Liver (tissue), 9 donors: ENCODE data around the gene MSTO1. TPM values are rescaled to one million over a fixed set of nuclear protein-coding genes. Genes with fewer than 3 reads are reported as not detected.
"Not testable (repeated sequence)": the region's sequence is repeated elsewhere in the genome, so short reads cannot be mapped to it uniquely, and the experiment has no call there.

ENCODE experiments used
- DNase-seq: peaks from one replicate; pipeline ENCODE4 v3.0.0-alpha.2; 2017; ENCODE audit warnings: low spot score
- H3K27ac ChIP-seq, 2 donors: one replicate each; pipeline ENCODE4 v1.7.0; 2013; ENCODE audit warnings: inconsistent platforms in 2 of 2, low read length in 2 of 2, control low read depth in 1 of 2, low read depth in 1 of 2, mild to moderate bottlenecking in 1 of 2
- H3K27me3 ChIP-seq, 4 donors: one replicate each; pipeline versions ENCODE4 v1.6.1 to v1.7.0; 2013; ENCODE audit warnings: low read length in 3 of 4, inconsistent platforms in 1 of 4, mild to moderate bottlenecking in 1 of 4, moderate library complexity in 1 of 4; ENCODE audit not compliant: control insufficient read depth in 4 of 4, insufficient read depth in 4 of 4
- H3K36me3 ChIP-seq, 4 donors: one replicate each; pipeline versions ENCODE4 v1.6.1 to v1.7.0; 2013; ENCODE audit warnings: low read length in 3 of 4, mild to moderate bottlenecking in 3 of 4, low read depth in 1 of 4, moderate library complexity in 1 of 4; ENCODE audit not compliant: control insufficient read depth in 4 of 4, insufficient read depth in 3 of 4
- H3K4me1 ChIP-seq, 4 donors: one replicate each; pipeline versions ENCODE4 v1.6.1 to v1.7.0; 2013; ENCODE audit warnings: low read length in 3 of 4, mild to moderate bottlenecking in 3 of 4, moderate library complexity in 1 of 4; ENCODE audit not compliant: control insufficient read depth in 4 of 4, insufficient read depth in 4 of 4
- H3K4me3 ChIP-seq, 3 donors: one replicate each; pipeline versions ENCODE4 v1.6.1 to v1.7.0; 2013; ENCODE audit warnings: low read length in 3 of 3, control low read depth in 1 of 3, low read depth in 1 of 3, mild to moderate bottlenecking in 1 of 3
- H3K9ac ChIP-seq, 2 donors: one replicate each; pipeline ENCODE4 v1.7.0; 2013; ENCODE audit warnings: low read length in 2 of 2, mild to moderate bottlenecking in 2 of 2, moderate library complexity in 2 of 2, control low read depth in 1 of 2, low read depth in 1 of 2
- H3K9me3 ChIP-seq, 4 donors: one replicate each; pipeline versions ENCODE4 v1.6.1 to v1.7.0; 2013; ENCODE audit warnings: low read length in 3 of 4; ENCODE audit not compliant: control insufficient read depth in 4 of 4
- EGR1 ChIP-seq, 2 donors: IDR thresholded peaks; 2 replicates each; pipeline ENCODE4 v1.6.1; 2016 to 2018; ENCODE audit warnings: antibody characterized with exemption in 2 of 2, low read depth in 2 of 2
- FOXA1 ChIP-seq: IDR thresholded peaks from 2 replicates; pipeline ENCODE4 v1.6.1; 2016; ENCODE audit warnings: antibody characterized with exemption
- FOXA2 ChIP-seq: IDR thresholded peaks from 2 replicates; pipeline ENCODE4 v1.6.1; 2016; ENCODE audit warnings: antibody characterized with exemption
- GABPA ChIP-seq, 2 donors: IDR thresholded peaks in 1 of 2; conservative IDR thresholded peaks in 1 of 2; 2 replicates each; pipeline ENCODE4 v1.6.1; 2016; ENCODE audit warnings: antibody characterized with exemption in 2 of 2, mild to moderate bottlenecking in 1 of 2, moderate library complexity in 1 of 2
- HNF4A ChIP-seq, 2 donors: conservative IDR thresholded peaks; 2 replicates each; pipeline ENCODE4 v1.6.1; 2016; ENCODE audit warnings: antibody characterized with exemption in 2 of 2, mild to moderate bottlenecking in 2 of 2
- HNF4G ChIP-seq: IDR thresholded peaks from 2 replicates; pipeline ENCODE4 v1.6.1; 2016; ENCODE audit warnings: antibody characterized with exemption
- JUND ChIP-seq, 2 donors: IDR thresholded peaks; 2 replicates each; pipeline ENCODE4 v1.6.1; 2016; ENCODE audit warnings: antibody characterized with exemption in 2 of 2
- NR2F2 ChIP-seq: IDR thresholded peaks from 2 replicates; pipeline ENCODE4 v1.6.1; 2016; ENCODE audit warnings: antibody characterized with exemption
- RAD21 ChIP-seq, 2 donors: IDR thresholded peaks; 2 replicates each; pipeline ENCODE4 v1.6.1; 2016; ENCODE audit warnings: antibody characterized with exemption in 2 of 2, mild to moderate bottlenecking in 2 of 2
- RXRA ChIP-seq, 2 donors: IDR thresholded peaks; 2 replicates each; pipeline ENCODE4 v1.6.1; 2017 to 2018; ENCODE audit warnings: antibody characterized with exemption in 2 of 2, mild to moderate bottlenecking in 1 of 2
- SP1 ChIP-seq: IDR thresholded peaks from 2 replicates; pipeline ENCODE4 v1.6.1; 2018; ENCODE audit warnings: antibody characterized with exemption, mild to moderate bottlenecking
- TAF1 ChIP-seq: conservative IDR thresholded peaks from 2 replicates; pipeline ENCODE4 v1.6.1; 2016; ENCODE audit warnings: antibody characterized with exemption, mild to moderate bottlenecking
- YY1 ChIP-seq: IDR thresholded peaks from 2 replicates; pipeline ENCODE4 v1.6.1; 2016; ENCODE audit warnings: antibody characterized with exemption, mild to moderate bottlenecking
- WGBS: extraction: QIAGEN DNeasy Blood & Tissue Kit; methylation state at CpG from one replicate; pipeline ENCODE4 v1.1.7; 2013; 5-methylcytosine and 5-hydroxymethylcytosine counted together
- polyA plus RNA-seq, 2 donors: library from polyadenylated mRNA; stranded (reverse) in 1 of 2; unstranded in 1 of 2; fragments of 200-250 nt in 1 of 2; fragments of >200 nt in 1 of 2; fragmentation: Nextera tagmentation in 1 of 2; extraction: Ambion mirVana in 1 of 2; gene quantifications; one replicate each; pipeline versions ENCODE4 v1.2.1 to v1.2.3, GENCODE V29; 2013 to 2015
- total RNA-seq, 2 donors: library from RNA; depleted of rRNA; stranded (reverse); fragments of >200 nt; gene quantifications; one replicate each; pipeline ENCODE4 v1.2.3, GENCODE V29; 2014
- TF ChIP-seq, protein P1 (sequence below): IDR thresholded peaks from 2 replicates; pipeline ENCODE4 v1.6.1; 2016; ENCODE audit warnings: antibody characterized with exemption
- TF ChIP-seq, protein P2 (sequence below): fragments of 150-350 bp; IDR thresholded peaks from 2 replicates; pipeline ENCODE4 v1.5.1; 2017; ENCODE audit warnings: improper control_type of control experiment, low read depth, low read length; ENCODE audit not compliant: missing input control
- TF ChIP-seq, protein P3 (sequence below): IDR thresholded peaks from 2 replicates; pipeline ENCODE4 v1.6.1; 2016; ENCODE audit warnings: antibody characterized with exemption
- TF ChIP-seq, protein P4 (sequence below): IDR thresholded peaks from 2 replicates; pipeline ENCODE4 v1.6.1; 2016; ENCODE audit warnings: antibody characterized with exemption
- donor health status: healthy.
- donor health status: healthy.
- donor health status: healthy.
- donor health status: healthy.
- donor health status: healthy.

MSTO1 gene
- total and polyA plus RNA-seq, 4 donors, result 8.9 to 22.9 (median 18.2) TPM

DNA sequence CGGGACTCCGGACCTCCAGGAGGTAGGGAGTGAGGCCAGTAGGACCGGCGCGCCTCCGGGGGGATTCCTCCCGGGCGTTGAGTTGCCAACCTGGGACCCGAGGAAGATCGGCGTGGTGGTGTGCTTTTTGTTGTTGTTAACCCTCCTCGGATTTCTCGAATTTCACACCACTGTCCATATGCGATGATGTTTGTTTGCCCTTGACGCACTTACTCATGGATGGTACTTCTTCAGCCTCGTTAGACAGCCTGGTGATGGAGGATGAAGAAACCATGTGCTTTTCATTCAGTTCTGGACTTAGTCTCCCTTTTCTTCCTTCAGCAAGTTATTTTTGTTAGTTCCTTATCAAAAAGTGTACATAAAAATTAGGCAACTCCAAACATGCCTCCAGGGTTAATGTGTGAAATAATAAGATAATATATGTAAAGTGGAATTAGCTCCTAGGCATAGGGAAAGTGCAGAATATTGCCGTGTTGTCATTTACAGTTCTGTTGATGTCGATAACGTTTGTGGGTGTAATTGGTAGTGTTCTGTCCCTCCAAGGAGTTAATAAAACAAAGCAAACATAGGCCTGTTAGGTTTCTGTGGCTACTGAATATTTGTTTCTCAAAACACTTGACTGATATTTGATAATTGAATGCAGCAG lies 46.5 kb upstream of the MSTO1 start:
- H3K4me3 ChIP-seq, result peak overlapping the region; percentile 87 to 93 (median 88)
- WGBS, result under 1% methylated on average over 19 of the region's 19 CpGs
- peak overlapping the region; percentile 98 to 99 for H3K27ac ChIP-seq
- H3K4me1 ChIP-seq, result peaks cover 0 to 15% (median 9%) of the 10 kb centered on the region in 4 donors
- peak overlapping the region; percentile 81 to 83 for H3K9ac ChIP-seq
- DNase-seq, H3K9me3 ChIP-seq, H3K27me3 ChIP-seq, H3K36me3 ChIP-seq: not testable (repeated sequence)
- TF ChIP-seq YY1 (peak; percentile 19), RXRA (IDR thresholded peaks at IDR 0.05) (peak in 1 of 2 donors; percentile 16)

DNA sequence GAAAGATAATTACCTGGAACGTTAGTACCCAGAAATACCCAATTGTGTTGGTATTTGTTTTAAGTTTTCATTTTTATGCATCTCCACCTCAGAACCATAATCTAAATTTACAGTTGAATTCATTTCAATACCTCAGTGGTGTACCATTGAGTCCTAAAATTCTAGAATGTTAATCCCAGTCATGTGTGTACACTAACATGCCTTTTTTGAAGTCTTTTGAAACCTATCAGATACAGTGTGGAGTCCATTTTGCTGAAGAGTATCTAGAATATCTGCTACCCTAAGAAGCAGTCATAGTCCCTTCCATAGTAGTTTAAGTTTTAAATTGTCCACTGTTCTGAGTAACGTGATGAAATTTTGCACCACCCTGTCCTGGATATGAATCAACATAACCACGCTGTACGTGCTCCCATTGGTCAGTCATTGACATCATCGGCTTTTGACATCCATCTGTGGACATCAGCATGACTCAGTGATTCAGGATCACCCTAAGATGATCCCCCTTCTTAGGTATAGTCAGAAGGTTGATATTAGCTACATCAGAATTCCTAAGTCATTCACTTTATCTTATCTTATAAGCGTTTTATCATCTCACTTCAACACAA lies 39.9 kb upstream of the MSTO1 start:
- Histone ChIP-seq H3K27me3 (no peaks in the 10 kb centered on the region), H3K27ac (no peak overlapping the region), H3K4me1 (no peaks in the 10 kb centered on the region), H3K9me3 (no peaks in the 10 kb centered on the region), H3K9ac (no peak overlapping the region), H3K36me3 (peaks cover 0 to 3% (median 1%) of the 10 kb centered on the region in 4 donors), H3K4me3 (no peak overlapping the region)
- no peak for DNase-seq
- 90% methylated on average over 6 of the region's 6 CpGs for WGBS
- no peak for TF ChIP-seq SP1
- TF ChIP-seq, protein P1, sequence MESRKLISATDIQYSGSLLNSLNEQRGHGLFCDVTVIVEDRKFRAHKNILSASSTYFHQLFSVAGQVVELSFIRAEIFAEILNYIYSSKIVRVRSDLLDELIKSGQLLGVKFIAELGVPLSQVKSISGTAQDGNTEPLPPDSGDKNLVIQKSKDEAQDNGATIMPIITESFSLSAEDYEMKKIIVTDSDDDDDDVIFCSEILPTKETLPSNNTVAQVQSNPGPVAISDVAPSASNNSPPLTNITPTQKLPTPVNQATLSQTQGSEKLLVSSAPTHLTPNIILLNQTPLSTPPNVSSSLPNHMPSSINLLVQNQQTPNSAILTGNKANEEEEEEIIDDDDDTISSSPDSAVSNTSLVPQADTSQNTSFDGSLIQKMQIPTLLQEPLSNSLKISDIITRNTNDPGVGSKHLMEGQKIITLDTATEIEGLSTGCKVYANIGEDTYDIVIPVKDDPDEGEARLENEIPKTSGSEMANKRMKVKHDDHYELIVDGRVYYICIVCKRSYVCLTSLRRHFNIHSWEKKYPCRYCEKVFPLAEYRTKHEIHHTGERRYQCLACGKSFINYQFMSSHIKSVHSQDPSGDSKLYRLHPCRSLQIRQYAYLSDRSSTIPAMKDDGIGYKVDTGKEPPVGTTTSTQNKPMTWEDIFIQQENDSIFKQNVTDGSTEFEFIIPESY, result no peak
- no peak for TF ChIP-seq GABPA (IDR thresholded peaks at IDR 0.05 in 1 of 2, conservative IDR thresholded peaks at IDR 0.05 in 1 of 2)
- TF ChIP-seq, protein P2, sequence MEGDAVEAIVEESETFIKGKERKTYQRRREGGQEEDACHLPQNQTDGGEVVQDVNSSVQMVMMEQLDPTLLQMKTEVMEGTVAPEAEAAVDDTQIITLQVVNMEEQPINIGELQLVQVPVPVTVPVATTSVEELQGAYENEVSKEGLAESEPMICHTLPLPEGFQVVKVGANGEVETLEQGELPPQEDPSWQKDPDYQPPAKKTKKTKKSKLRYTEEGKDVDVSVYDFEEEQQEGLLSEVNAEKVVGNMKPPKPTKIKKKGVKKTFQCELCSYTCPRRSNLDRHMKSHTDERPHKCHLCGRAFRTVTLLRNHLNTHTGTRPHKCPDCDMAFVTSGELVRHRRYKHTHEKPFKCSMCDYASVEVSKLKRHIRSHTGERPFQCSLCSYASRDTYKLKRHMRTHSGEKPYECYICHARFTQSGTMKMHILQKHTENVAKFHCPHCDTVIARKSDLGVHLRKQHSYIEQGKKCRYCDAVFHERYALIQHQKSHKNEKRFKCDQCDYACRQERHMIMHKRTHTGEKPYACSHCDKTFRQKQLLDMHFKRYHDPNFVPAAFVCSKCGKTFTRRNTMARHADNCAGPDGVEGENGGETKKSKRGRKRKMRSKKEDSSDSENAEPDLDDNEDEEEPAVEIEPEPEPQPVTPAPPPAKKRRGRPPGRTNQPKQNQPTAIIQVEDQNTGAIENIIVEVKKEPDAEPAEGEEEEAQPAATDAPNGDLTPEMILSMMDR, result no peak
- TF ChIP-seq NR2F2, result no peak
- TF ChIP-seq JUND (IDR thresholded peaks at IDR 0.05), result no peak
- no peak for TF ChIP-seq EGR1 (IDR thresholded peaks at IDR 0.05; ENCODE audit: low read depth in 2 of 2)
- TF ChIP-seq FOXA2, result no peak
- TF ChIP-seq HNF4G, result no peak
- TF ChIP-seq YY1, result no peak
- TF ChIP-seq, protein P3, sequence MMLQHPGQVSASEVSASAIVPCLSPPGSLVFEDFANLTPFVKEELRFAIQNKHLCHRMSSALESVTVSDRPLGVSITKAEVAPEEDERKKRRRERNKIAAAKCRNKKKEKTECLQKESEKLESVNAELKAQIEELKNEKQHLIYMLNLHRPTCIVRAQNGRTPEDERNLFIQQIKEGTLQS, result no peak
- no peak for TF ChIP-seq HNF4A (conservative IDR thresholded peaks at IDR 0.05)
- TF ChIP-seq FOXA1, result no peak
- TF ChIP-seq RXRA (IDR thresholded peaks at IDR 0.05), result no peak

DNA sequence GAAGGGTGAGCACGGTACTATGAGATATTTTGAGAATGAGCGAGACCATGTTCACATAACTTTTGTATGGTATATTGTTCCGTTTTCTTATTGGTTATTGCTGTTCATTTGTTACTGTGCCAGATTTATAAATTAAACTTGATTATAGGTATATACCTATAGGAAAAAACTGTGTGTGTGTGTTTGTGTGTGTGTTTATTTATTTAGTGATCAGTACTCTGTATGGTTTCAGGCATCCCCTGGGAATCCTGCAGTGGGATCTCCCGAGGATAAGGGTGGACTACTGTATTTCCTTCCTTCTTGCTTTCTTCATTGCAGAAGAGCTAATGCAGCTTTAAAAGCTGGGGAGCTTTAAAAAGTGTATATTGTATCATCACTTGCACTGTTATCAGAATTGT lies 39.4 kb upstream of the MSTO1 start:
- no peaks in the 10 kb centered on the region for H3K27me3 ChIP-seq
- no peak overlapping the region for H3K4me3 ChIP-seq
- H3K9me3 ChIP-seq, result no peaks in the 10 kb centered on the region
- H3K27ac ChIP-seq, result no peak overlapping the region
- no peaks in the 10 kb centered on the region for H3K4me1 ChIP-seq
- H3K36me3 ChIP-seq, result peaks cover 0 to 3% (median 1%) of the 10 kb centered on the region in 4 donors
- no peak for DNase-seq
- H3K9ac ChIP-seq, result no peak overlapping the region
- WGBS, result 88% methylated on average over 4 of the region's 4 CpGs
- no peak for TF ChIP-seq TAF1
- no peak for TF ChIP-seq RAD21 (IDR thresholded peaks at IDR 0.05)
- no peak for TF ChIP-seq EGR1 (IDR thresholded peaks at IDR 0.05; ENCODE audit: low read depth in 2 of 2)
- TF ChIP-seq, protein P4, sequence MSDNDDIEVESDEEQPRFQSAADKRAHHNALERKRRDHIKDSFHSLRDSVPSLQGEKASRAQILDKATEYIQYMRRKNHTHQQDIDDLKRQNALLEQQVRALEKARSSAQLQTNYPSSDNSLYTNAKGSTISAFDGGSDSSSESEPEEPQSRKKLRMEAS, result no peak
- TF ChIP-seq, protein P3, result no peak
- no peak for TF ChIP-seq FOXA2
- TF ChIP-seq, protein P1, result no peak
- no peak for TF ChIP-seq FOXA1
